ENCODE measurements around the gene RND3.

- TF ChIP-seq CTCF (IDR thresholded peaks at IDR 0.05) (no peak), EP300 (IDR thresholded peaks at IDR 0.05) (no peak), POLR2A (IDR thresholded peaks at IDR 0.05) (no peak), POLR2AphosphoS5 (IDR thresholded peaks at IDR 0.05) (no peak)
These were observed 32.6 kb upstream of the RND3 start for GRCh38 chr2:150520033-150520432.
